SU-DHL-6 (cell line): ENCODE results near the gene CDC42EP4.

Source experiments
- H2AFZ ChIP-seq: fragments of 200-600 bp; sonication (generic); 2 replicates; pipeline ENCODE4 v1.6.1; 2014; ENCODE audit warnings: low read depth, mild to moderate bottlenecking, moderate library complexity, mixed read lengths, antibody characterized with exemption, low read length; ENCODE audit not compliant: severe bottlenecking
- H3F3A ChIP-seq: fragments of 200-600 bp; shearing (Covaris generic); 2 replicates; pipeline ENCODE4 v1.6.0; 2016; ENCODE audit warnings: antibody characterized with exemption, mild to moderate bottlenecking; ENCODE audit not compliant: insufficient read depth
- H3K27ac ChIP-seq: fragments of 200-600 bp; sonication (generic); 2 replicates; pipeline ENCODE4 v1.5.1; 2016; ENCODE audit warnings: low read depth, mild to moderate bottlenecking, low read length, moderate library complexity, mixed read lengths
- H3K27me3 ChIP-seq: fragments of 200-600 bp; sonication (generic), shearing (Covaris generic); 2 replicates; pipeline ENCODE4 v1.6.0; 2014; ENCODE audit warnings: mild to moderate bottlenecking, low read length
- H3K36me3 ChIP-seq: fragments of 200-600 bp; sonication (generic); 2 replicates; pipeline ENCODE4 v1.6.1; 2014; ENCODE audit warnings: mild to moderate bottlenecking, low read length, mixed read lengths
- H3K4me2 ChIP-seq: fragments of 300-600, 200-600 bp; shearing (Covaris generic), sonication (generic); 2 replicates; pipeline ENCODE4 v1.6.0; 2014; ENCODE audit warnings: low read length, low read depth, mild to moderate bottlenecking; ENCODE audit not compliant: poor library complexity, severe bottlenecking
- H3K4me3 ChIP-seq: fragments of 200-600 bp; sonication (generic); 2 replicates; pipeline ENCODE4 v1.5.1; 2014; ENCODE audit warnings: antibody characterized with exemption, low read length, mild to moderate bottlenecking, mixed read lengths; ENCODE audit not compliant: insufficient read depth, poor library complexity, severe bottlenecking
- H3K79me2 ChIP-seq: fragments of 200-600 bp; sonication (generic); 2 replicates; pipeline ENCODE4 v1.6.1; 2014; ENCODE audit warnings: mild to moderate bottlenecking, low read length, moderate library complexity; ENCODE audit not compliant: insufficient read depth
- H3K9ac ChIP-seq: fragments of 200-600 bp; sonication (generic); 2 replicates; pipeline ENCODE4 v1.7.0; 2014; ENCODE audit warnings: mild to moderate bottlenecking, low read length
- H3K9me2 ChIP-seq: fragments of 200-600 bp; sonication (generic); replicated peaks from 2 replicates; pipeline ENCODE4 v1.6.1; 2014; ENCODE audit warnings: low read length; ENCODE audit not compliant: insufficient read depth
- H3K9me3 ChIP-seq: fragments of 200-600 bp; sonication (generic); 2 replicates; pipeline ENCODE4 v1.6.1; 2014; ENCODE audit warnings: low read length, mixed read lengths; ENCODE audit not compliant: insufficient read depth
- H4K20me1 ChIP-seq: fragments of 200-600 bp; sonication (generic); 2 replicates; pipeline ENCODE4 v1.6.1; 2014; ENCODE audit warnings: low read depth, mild to moderate bottlenecking, antibody characterized with exemption, low read length, moderate library complexity, mixed read lengths
- CTCF ChIP-seq: fragments of 200-600 bp; sonication (generic); IDR thresholded peaks from one replicate; pipeline ENCODE4 v1.5.1; 2017; ENCODE audit warnings: antibody characterized with exemption, mild to moderate bottlenecking, low read length, moderate library complexity; ENCODE audit not compliant: insufficient read depth, poor library complexity, severe bottlenecking
- EZH2phosphoT487 ChIP-seq: fragments of 200-600 bp; sonication (generic), shearing (Covaris generic); conservative IDR thresholded peaks from 2 replicates; pipeline ENCODE4 v1.6.1; 2018; ENCODE audit warnings: mild to moderate bottlenecking, antibody characterized with exemption, low read length, moderate library complexity, mixed read lengths

Gene CDC42EP4

GRCh38 chr17:73301369-73301768, 10.4 kb downstream of the CDC42EP4 start:
- H3K9me3 ChIP-seq = no peaks in the 10 kb centered on the region
- no peaks in the 10 kb centered on the region for H3K36me3 ChIP-seq
- H3F3A ChIP-seq = no peaks in the 10 kb centered on the region
- H3K79me2 ChIP-seq = no peaks in the 10 kb centered on the region
- H2AFZ ChIP-seq = no peak overlapping the region
- H3K27me3 ChIP-seq = no peaks in the 10 kb centered on the region
- H3K27ac ChIP-seq = no peak overlapping the region
- no peak overlapping the region for H3K4me3 ChIP-seq
- H3K9ac ChIP-seq = no peak overlapping the region
- H4K20me1 ChIP-seq = no peaks in the 10 kb centered on the region
- no peaks in the 10 kb centered on the region for H3K9me2 ChIP-seq
- TF ChIP-seq EZH2phosphoT487 = no peak
- TF ChIP-seq CTCF = no peak
- H3K4me2 ChIP-seq = no peak overlapping the region

GRCh38 chr17:73300392-73300791, 11.4 kb downstream of the CDC42EP4 start:
- H3K9me2 ChIP-seq = no peaks in the 10 kb centered on the region

GRCh38 chr17:73297934-73298861, 13.6 kb downstream of the CDC42EP4 start:
- no peaks in the 10 kb centered on the region for H3K27me3 ChIP-seq
- H4K20me1 ChIP-seq = no peaks in the 10 kb centered on the region
- no peak overlapping the region for H2AFZ ChIP-seq
- no peaks in the 10 kb centered on the region for H3K36me3 ChIP-seq
- H3K4me3 ChIP-seq = no peak overlapping the region
- H3K9me2 ChIP-seq = no peaks in the 10 kb centered on the region
- no peaks in the 10 kb centered on the region for H3K9me3 ChIP-seq
- H3K4me2 ChIP-seq = no peak overlapping the region
- no peak for TF ChIP-seq CTCF
- no peak for TF ChIP-seq EZH2phosphoT487
- no peaks in the 10 kb centered on the region for H3F3A ChIP-seq
- no peaks in the 10 kb centered on the region for H3K79me2 ChIP-seq
- H3K9ac ChIP-seq = no peak overlapping the region
- no peak overlapping the region for H3K27ac ChIP-seq

More at GRCh38 chr17:73300392-73300791, 11.4 kb downstream of the CDC42EP4 start:
- Histone ChIP-seq H3K27ac (no peak overlapping the region), H3K9me3 (no peaks in the 10 kb centered on the region), H3K4me2 (no peak overlapping the region), H3K27me3 (no peaks in the 10 kb centered on the region), H2AFZ (no peak overlapping the region), H3K79me2 (no peaks in the 10 kb centered on the region), H3K36me3 (no peaks in the 10 kb centered on the region), H3K9ac (no peak overlapping the region), H3K4me3 (no peak overlapping the region), H3F3A (no peaks in the 10 kb centered on the region), H4K20me1 (no peaks in the 10 kb centered on the region)
- TF ChIP-seq EZH2phosphoT487 (no peak), CTCF (no peak)
